Stimulated activated CD8-positive, alpha-beta memory T cell treated with anti-CD3 and anti-CD28 coated beads, Interleukin-2, amount 100 ng/mL, for 48 hours (primary cell): ENCODE measurements around the gene TMEM54.

Experiments used
- DNase-seq, 2 donors: peaks; one replicate each; pipeline ENCODE4 v3.0.0-alpha.2; 2020; ENCODE audit warnings: low read depth in 2 of 2

TMEM54 gene

DNA sequence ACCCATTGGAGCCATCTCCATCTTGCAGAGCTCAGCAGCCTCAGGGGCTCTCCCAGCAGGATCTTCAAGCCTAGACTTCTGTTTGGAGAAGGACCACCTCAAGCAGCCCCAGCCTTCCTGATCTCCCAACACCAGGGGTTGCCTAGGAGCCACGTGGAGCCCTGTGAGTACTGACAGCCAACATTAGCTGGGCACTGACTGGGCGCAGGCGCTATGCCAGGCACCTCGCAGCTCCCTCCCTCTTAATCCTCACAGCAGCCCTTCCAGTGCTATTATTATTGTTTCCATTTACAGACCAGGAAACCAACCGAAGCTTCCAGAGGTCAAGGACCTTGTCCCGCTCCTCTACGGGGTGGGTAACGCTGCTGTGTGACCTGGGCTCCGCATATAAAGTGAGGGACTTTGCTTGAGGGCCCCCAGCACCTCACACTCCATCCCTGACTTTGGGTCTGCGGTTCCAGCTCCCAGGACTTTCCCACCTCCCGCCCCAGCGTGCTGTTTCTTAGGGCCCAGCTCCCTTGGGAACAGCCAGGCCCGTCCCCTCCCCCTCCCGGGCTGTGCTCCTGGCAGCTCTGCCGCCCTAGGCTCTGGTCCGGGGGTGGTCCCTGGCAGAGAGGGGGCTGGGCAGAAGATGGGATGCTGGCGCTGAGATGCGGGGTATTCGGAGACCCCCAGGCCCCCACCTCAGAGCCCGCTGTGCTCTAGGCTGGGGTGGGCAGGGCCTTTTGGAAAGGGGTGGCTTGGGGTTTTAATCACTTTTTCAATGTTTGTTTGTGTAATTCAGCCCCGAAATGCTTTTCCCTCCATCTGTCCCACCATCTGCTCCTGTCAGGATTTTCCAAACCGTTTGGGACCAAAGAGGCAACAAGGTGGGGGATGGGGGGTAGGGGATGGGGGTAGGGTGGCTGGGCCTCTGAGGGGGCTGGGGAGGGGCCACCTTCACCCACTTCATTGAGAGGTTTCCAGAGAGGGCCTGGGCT is 19.0 kb downstream of the TMEM54 start:
- DNase-seq, result no peak

DNA sequence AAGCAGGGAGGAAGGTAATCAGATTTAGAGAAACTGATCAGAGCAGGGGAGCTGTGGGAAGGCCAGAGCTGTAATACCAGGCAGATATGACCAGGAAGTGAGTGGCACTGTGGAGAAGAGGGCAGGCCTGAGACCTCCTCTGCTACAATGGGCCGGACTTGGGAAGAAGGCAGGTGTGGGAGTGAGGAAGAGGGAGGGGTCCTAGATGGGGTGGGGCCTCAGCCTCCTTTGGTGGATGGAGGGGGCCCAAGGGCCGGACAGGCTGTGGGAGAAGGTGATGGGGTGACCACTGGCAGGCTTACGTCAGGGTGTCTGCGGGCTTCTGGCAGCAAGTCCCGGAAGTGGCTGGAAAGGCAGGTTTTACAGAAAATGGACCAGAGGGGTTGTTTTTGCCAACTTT is 19.9 kb downstream of the TMEM54 start:
- DNase-seq, result no peak

DNA sequence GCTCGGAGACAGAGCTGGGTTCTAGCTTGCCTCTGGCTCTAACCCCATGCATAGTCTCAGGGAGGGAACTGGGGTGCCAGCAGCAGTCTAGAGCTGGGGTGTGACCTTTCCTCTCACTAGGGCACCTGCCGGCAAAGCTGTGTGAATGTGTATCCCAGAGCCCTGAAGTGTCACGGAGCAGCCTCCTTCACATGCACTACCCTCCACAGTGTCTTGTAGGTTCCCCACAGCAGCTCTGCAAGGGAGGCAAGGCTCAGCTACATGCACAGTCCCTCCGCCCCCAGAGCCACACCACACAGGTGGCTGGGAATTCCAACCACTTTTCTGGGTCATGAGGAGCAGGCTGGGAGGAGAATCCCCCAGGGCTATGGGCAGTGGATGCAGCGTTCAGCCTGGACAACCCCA is 22.6 kb downstream of the TMEM54 start:
- no peak for DNase-seq

DNA sequence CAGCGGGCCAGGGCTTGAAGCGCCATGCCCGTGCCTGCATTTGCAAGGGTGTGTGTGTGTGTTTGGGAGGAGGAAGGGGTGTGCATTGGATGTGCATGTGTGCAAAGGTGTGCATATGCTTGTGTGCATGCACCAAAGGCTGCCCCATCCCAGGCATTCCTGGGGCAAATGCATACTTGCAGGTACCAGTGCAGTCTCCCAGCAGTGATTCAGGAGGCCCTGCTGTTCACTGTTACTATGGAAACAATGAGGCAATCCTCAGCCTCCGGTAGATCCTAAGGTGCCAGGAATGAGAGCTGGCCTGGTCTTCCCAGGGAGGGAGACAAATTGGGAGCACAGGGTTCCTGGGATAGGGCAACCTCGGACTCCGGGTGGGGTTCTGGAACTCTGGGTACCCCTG is 23.0 kb downstream of the TMEM54 start:
- no peak for DNase-seq

DNA sequence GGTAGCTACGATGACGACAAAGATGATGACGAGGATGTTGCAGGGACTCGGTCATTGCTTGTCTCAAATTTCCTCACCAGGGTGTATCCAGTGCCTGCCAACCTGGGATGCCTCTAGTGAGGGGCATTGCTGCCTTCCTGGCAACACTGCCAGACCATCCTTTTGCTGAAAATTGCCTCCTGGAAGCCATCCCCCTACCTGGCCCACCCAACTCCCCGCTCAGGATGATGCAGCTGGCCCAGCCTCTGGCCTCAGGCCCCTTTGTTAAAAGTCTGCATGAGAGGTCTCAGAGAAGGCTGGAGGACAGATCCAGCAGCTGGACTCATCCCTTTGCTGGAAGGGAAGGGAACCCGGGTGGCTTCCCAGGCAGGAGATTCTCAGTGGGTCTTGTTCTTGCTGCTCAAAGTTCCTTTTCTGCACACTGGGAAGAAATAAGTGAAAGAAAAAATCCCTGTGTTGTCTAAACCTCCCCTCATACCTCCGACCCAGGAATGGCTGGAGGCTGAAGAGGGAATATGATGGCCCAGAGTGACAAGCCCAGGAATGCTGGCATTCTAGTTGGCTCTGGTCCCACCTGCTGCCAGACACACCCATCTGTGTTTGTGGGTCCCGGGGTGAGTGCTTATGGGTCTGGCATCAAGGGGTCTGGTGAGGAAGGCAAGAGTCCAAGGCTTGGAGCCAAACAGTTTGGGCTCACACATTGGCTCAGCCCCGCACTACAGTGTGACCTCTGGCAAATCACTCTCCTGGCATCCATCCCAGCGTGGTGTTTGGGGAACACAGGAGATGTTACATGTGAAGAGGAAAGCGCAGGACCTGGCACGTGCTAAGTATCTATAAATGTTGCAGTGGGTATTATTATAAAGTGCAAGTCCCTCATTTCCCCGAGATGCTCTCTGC is 23.7 kb downstream of the TMEM54 start:
- no peak for DNase-seq

DNA sequence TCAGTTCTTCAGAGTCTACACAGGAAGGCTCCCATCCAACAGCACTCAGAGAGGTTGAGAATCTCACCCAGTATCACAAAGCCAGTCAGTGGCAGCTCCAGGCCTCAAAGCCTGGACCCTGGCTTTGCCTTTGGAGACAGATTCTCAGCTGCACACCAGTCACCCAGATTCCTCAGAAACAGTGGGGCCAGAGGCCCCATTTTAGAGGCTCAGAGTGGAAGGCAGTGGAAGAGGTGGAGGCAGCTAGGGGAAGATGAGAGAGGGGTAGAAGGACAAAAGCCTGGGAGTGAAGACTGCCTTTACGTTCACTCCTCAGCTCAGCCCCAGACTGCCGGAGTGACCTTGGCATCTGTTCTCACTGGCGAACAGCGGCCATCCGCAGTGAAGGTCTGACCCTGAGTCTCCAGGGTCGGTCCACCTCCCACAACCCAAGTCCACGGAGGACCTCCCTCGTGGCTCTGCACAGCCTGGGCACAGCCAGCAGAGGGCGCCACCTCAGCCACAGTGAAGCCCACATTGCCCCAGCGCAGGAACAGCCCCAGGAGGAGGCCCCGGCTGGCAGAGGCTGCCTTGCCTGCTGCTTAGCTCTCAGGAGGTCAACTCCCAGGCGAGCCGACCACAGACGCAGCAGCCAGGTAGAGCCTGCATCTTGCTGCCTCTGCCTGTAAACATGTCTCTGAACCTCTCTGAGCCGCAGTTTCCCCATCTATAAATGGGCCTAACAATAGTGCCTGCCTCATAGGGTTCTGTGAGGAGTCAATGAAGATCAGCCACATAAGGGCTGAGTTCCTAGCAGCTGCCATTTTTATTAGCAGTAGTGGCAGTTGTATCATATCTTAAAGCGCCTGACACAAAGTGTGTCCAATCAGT is 24.6 kb downstream of the TMEM54 start:
- DNase-seq, result peak in 1 of 2 donors; percentile 58

DNA sequence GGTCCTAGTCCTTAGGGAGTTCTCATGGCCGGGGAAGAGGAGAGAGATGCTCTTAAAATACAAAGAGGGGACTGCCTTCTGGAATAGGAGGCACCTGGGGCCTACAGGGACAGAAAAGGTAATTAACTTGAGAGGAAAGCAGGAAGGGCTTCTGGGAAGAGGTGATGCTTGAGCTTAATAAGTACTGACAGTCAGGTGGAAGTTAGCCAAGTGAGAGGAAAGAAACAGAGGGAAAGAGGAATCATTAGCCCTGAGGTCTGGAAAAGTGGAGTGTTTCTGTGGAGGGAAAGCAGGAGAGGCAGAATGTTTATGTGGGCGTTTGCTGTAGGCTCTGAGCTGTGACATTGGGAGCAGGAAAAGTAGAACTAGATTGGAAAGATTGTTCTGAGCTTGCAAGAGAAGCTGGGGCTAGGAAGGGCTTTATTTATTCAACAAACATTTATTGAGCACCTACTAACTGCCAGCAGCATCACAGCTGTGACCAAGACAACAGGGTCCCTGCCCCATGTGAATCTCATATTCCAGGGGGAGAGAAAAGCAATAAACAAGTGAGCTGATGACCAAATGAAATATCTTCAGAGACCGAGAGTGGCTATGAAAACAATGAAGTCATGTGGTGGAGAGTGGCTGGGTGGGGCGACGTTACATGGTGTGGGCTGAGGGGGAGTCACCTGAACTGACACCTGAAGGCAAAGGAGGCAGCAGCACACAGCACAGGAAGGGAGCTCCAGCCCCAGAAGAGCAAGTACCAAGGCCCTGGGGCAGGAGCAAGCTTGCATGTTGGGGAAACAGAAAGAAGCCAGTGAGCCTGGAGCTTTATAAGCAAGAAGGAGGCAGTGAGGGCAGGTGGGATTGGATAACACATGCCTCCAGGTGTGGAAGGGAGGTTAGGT is 26.1 kb downstream of the TMEM54 start:
- no peak for DNase-seq

DNA sequence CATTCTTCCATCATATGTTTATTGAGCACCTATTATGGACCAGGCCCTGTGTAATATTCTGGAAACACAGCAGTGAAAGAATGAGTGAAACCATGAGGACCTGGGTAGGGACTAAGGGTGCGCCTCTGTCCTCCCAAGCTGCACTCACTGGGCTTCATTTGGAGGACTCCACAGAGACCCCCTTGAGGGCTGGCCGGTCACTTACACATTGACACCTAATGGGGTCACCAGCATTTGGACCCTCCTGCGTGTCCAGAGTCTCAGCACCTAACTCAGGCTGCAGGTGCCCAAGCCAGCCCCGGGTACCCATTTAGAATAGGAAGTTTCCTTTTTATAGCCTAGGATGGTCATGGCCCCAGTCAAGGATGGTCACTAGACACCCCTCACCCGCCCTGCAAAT is 27.7 kb downstream of the TMEM54 start:
- no peak for DNase-seq

DNA sequence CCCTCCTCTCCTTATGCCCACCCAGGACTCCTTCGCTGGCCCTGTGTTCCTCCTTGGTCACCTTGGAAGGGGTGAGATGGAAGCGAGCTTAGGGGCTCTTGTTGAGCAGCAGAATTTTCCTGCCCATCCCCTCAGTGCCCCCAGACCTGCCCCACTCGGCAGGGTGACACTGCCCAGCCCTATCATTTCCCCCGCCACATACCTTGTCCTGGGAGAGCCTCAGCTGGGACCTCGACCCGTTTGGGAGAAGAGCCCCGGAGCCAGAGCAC is 29.1 kb downstream of the TMEM54 start:
- no peak for DNase-seq

DNA sequence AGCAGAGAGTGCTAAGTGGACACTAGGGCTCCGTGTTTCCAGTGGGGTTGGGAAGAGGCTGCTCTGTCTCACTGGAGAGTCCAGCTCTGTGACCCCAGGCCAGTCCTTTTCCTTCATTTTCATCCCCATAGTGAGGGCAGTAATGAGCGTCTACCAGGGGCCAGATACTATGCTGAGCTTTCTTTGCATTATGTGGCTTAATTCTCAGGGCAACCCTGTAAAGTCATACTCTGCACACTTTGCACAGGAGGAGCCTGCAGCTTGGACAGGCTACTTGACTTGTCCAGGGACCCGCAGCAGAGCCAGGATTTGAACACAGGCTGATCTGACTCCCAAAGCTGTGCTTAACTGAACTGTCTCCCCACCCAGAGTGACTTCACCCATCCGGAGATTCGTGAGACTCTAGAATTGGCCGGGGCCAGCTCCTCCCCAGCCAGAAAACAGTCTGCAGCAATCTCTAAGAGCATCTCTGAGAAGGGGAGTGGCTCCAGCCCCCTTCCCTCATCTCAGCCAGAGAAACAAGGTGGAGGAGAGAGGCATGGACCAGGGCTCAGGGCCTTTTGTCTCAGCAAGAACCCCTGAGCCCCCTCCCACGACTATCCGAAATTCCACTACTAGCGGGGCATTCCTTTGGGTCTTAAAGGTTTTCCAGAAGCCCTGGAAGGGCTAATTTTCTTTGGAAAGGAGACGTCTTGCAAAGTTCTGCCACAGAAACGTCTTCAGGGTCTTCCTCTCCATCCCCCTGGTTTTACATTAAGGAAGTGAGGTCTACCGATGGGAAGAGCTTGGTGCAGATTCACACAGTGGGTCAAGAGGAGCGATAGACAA is 29.6 kb downstream of the TMEM54 start:
- DNase-seq, result no peak

DNA sequence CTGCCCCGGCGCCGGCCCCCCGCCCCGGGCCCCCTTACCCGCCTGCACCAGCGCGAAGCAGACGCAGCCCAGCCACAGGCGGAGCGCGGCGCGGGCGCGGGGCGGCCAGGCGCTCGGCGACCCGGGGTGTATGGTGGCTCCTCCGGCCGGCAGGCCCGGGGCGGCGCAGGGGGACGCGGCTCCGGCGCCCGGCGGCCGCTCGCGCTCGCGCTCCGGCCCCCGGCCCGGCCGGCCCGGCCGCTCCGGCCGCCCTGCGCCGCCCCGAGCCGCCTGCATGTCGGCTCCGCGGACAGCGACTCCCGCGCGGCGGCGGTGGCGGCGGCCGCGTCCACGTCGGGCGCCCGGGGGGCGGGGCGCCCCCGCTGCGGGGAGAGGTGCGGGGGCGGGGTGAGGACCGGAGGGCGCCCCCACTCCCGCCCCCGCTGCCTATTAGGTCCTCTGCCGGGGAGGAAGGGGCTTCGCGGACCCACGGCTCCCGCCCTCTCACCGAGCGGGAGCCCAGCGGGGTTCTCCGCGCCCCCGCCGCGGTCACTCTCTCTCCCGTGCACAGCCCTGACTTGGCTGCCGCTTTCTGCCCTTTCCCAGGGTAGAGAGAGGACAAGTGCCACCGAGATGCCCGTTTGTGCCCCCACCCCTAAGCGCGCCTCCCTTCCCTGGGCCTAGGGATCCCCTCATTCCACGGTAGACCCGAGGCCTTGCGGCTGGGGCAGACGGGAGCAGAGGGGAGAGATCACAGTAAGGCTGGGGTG is 30.4 kb downstream of the TMEM54 start, which contains the start of gene FNDC5:
TSS of gene FNDC5 (minus strand) at position 298 of the 749 bp plus-strand sequence.
- no peak for DNase-seq

DNA sequence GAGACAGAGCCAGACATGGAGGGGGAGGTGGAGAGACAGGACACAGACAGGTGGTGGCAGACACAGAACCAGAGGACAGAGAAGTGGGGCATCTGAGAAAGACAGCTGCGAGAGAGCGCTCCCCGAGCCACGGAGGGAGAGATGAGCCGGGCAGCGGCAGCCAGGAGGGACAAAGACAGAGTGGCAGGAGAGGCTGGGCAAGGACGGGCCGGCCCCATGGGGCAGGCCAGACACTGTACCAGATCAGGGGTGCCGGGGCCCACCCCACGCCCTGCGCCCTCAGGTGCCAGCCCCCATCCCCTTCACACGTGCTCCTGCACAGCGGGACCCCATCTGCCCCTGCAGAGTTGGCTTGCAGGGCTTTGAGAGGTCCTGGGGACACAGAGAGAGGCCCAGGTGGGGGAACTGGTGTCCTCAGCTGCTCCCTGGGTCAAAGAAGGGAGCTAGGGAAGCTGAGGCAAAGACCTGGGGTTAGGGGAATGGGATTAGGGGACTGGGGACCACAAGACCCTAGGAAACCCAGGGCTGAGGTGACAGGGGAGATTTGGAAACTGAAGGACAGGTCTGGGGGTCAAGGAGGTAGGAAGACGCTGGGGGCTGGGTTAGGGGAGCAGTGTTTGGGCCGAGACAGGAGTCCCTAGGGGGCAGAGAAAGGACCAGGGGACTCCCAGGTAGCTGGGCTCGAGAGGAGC is 31.1 kb downstream of the TMEM54 start:
- no peak for DNase-seq

DNA sequence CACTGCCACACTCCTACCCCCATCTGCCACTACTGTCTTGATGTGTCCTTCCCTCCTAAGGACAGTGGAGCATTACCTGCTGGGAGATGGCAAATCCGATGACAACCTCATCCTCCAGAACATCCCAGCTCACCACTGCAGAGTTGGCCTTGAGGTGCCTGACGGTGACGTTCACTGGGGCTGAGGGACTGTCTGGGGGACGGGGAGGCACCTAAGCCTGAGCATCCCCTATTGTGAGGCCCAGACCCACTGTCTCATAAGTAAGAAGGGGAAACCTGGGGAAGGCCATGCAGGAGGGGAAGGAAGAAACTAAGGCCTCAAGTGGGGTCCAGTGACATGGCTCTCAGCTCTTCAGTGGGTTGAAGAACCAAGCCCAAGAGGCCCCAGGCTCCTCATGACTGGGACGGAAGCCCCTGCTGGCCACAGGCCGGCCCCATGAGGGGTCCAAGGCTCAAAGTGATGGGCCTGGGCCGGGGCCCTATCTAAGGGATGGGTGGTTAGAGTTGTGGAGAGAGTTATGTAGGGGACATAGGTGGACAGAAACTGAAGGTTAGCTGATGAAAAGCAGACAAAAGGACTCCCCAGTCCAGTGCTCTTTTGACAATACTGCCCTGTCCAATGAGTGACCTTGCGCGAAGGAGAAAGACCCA is 32.3 kb downstream of the TMEM54 start:
- DNase-seq, result no peak

DNA sequence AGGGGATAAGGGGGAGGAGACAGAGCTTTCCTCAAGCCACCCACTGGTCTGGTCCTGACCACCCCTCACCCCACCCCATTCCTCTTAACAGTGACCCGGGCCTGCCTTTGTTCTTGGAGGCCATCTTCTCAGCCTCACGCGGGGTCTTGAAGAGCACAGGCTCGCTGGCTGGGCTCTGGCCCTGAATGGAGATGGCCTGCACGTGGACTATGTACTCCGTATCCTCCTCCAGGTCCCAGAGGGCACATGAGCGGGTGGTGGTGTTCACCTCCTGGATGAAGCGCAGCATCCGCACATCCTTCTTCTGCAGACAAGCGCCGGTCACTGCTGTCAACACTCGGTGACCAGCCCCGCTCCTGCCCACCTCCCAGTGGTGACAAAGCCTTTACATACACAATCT is 33.1 kb downstream of the TMEM54 start:
- DNase-seq, result no peak

DNA sequence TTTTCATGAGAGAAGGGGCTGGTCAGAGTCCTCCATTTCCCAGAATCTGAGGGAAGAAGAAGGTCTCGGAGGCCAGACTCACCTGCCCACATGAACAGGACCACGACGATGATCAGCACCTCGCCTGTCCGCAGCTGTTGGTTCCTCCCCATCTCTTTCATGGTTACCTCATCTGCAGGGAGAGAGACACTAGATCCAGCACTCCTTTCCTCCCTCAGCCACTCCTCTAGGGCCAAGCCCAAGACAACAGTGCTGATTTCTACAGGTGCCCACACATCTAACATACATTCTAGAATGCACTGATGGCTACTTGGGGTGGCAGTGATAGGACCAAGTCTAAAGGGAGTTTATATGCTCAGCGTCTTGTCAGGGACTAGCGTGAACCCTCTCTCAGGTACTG is 33.5 kb downstream of the TMEM54 start:
- no peak for DNase-seq

DNA sequence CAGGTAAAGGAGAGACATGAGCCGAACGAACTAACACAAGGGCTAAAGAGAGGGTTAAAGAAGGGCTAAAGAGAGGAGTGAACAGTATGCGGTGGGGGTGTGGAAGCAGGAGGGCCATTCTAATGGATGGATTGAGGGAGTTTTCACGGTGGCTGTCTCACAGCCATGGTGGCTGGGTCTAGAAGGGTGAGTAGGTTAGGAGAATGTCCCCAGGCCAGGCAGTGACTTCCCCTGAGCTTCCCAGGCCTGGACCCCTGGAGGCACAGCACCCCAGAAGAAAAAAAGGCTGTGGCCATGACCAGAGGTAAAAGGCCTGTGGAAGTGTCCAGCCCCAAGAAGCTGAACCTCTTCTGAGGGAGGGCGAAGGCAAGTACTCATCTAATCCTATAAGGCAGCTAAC is 34.0 kb downstream of the TMEM54 start:
- no peak for DNase-seq

DNA sequence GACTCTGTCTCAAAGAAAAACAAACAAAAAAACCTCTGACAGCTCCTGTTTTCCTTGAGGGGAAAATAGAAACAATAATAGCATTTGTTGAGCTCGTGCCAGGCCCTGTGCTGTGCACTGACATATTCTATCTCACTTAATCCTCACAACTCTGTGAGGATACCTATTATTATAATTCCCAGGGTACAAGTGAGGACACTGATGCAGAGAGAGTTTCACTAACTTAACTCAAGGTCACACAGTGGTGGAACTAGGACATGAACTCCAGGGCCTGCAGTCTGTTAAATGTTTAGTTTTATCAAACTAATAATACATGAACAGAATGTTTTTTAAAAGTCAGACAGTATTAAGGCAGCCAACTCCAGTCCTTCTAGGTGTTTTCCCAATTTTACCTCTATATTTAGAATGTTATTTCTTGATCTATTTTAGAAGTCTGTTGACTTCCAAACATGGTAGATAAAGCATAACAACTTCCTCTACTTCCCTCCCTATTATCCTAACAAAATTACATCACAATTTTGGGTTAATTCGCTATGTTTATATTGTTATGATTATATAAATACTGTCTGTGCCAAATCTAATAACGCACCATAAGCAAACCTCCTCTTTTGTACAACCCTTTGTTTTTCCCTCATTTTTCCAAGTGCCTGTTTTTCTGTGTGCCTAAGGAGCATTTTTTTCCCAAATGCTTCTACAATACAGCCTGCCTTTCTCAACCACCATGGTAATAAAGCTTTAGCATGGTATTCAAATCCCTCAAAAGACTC is 35.4 kb downstream of the TMEM54 start:
- DNase-seq, result no peak
